Fibroblast of the aortic adventitia (primary cell): ENCODE measurements around the gene EXOC2. TPM values are rescaled to one million over a fixed set of nuclear protein-coding genes. Genes with fewer than 3 reads are reported as not detected.

Source experiments
- DNase-seq: peaks from one replicate; pipeline ENCODE4 v3.0.0-alpha.2; 2010; ENCODE audit warnings: low read depth
- H3K4me3 ChIP-seq: 2 replicates; pipeline ENCODE4 v1.5.1; 2011; ENCODE audit warnings: low read depth, mild to moderate bottlenecking, control low read depth, low read length, moderate library complexity
- CTCF ChIP-seq: IDR thresholded peaks from 2 replicates; pipeline ENCODE4 v1.5.1; 2011; ENCODE audit warnings: mild to moderate bottlenecking, low read length, control low read depth, inconsistent platforms; ENCODE audit not compliant: insufficient read depth
- total RNA-seq: library from RNA; depleted of rRNA; stranded (reverse); fragments of >200 nt; gene quantifications from 2 replicates; pipeline ENCODE4 v1.2.3, GENCODE V29; 2012; ENCODE audit warnings: low replicate concordance

EXOC2 gene
- total RNA-seq, 1 donor: 27.9 TPM

- no peak for DNase-seq
- TF ChIP-seq CTCF: no peak
- no peak overlapping the region for H3K4me3 ChIP-seq
These were observed 168.1 kb downstream of the EXOC2 start for GRCh38 chr6:524803-525202.

- no peak for TF ChIP-seq CTCF
- H3K4me3 ChIP-seq: no peak overlapping the region
- DNase-seq: no peak
These were observed 172.1 kb downstream of the EXOC2 start for GRCh38 chr6:520820-521219.

GRCh38 chr6:518218-518617 is 174.7 kb downstream of the EXOC2 start:
- no peak overlapping the region for H3K4me3 ChIP-seq
- TF ChIP-seq CTCF: no peak
- peak; percentile 3 for DNase-seq

- no peak for DNase-seq
- no peak for TF ChIP-seq CTCF
- no peak overlapping the region for H3K4me3 ChIP-seq
These were observed 176.7 kb downstream of the EXOC2 start for GRCh38 chr6:516213-516612.

GRCh38 chr6:515267-515666 is 177.7 kb downstream of the EXOC2 start:
- no peak for DNase-seq
- H3K4me3 ChIP-seq: no peak overlapping the region
- no peak for TF ChIP-seq CTCF

GRCh38 chr6:514396-514978 is 178.5 kb downstream of the EXOC2 start:
- no peak for TF ChIP-seq CTCF
- no peak for DNase-seq
- no peak overlapping the region for H3K4me3 ChIP-seq

GRCh38 chr6:513961-514360 is 179.0 kb downstream of the EXOC2 start:
- TF ChIP-seq CTCF: no peak
- H3K4me3 ChIP-seq: no peak overlapping the region
- no peak for DNase-seq
